ENCODE data around the gene CPPED1.
A peak's percentile ranks its signal among the peaks of the same experiment; 100 is the strongest.

CPPED1 gene

GRCh38 chr16:12811441-12812383, 8.0 kb upstream of the CPPED1 start:
- H3K9me3 ChIP-seq (ENCODE audit: insufficient read depth, low read depth, low read length) = no peaks in the 10 kb centered on the region
- WGBS (ENCODE audit: extremely low coverage, insufficient coverage, insufficient read length) = no CpG with 5 or more reads among the region's 5 CpGs
- no peak for DNase-seq

DNA sequence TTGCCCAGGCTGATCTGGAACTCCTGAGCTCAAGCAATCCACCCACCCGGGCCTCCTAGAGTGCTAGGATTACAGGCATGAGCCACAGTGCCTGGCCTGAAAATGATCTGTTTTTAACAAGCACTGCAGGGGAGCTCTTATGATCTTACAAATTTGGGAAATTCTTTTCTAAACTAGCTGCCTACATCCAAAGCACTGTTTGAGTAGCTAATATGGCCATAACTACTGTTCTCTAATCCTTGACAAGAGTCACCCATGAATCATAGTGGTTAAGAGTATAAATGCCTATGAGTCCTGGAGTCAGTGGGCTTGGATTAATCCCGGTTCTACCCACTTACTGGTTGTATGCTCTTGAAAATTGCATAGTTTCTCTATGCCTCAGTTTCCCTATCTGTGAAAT, 1.4 kb upstream of the CPPED1 start:
- H2AK5ac ChIP-seq (ENCODE audit: low read length) = no peak overlapping the region
- H4K12ac ChIP-seq (ENCODE audit: low read depth, low read length) = no peak overlapping the region
- no peak overlapping the region for H3K4ac ChIP-seq (ENCODE audit: low read depth, low read length)
- peaks cover 2% of the 10 kb centered on the region for H3K79me2 ChIP-seq (ENCODE audit: control insufficient read depth, insufficient read depth, low read length, poor library complexity)
- DNase-seq = no peak
- H3K36me3 ChIP-seq (ENCODE audit: control insufficient read depth in 1 of 2, insufficient read depth in 2 of 2, low read length in 2 of 2) = no peaks in the 10 kb centered on the region
- no peak overlapping the region for H2BK12ac ChIP-seq (ENCODE audit: low read length)
- no peak overlapping the region for H3K23ac ChIP-seq (ENCODE audit: low read length)
- H4K8ac ChIP-seq (ENCODE audit: low read depth, low read length) = no peak overlapping the region
- H2AFZ ChIP-seq (ENCODE audit: insufficient read depth, low read length, poor library complexity) = no peak overlapping the region
- no peak overlapping the region for H2BK5ac ChIP-seq (ENCODE audit: low read depth, low read length, poor library complexity)
- H4K91ac ChIP-seq (ENCODE audit: low read depth, low read length) = no peak overlapping the region
- peaks cover 9 to 10% of the 10 kb centered on the region in 2 experiments for H3K4me1 ChIP-seq (ENCODE audit: control insufficient read depth in 1 of 2, insufficient read depth in 2 of 2, low read length in 2 of 2)
- no peak overlapping the region for H3K14ac ChIP-seq (ENCODE audit: low read length)
- no peak overlapping the region for H2BK120ac ChIP-seq (ENCODE audit: insufficient read depth, low read length, poor library complexity)
- peaks cover 5% of the 10 kb centered on the region for H3K79me1 ChIP-seq (ENCODE audit: low read length)
- whole genome bisulfite sequencing (ENCODE audit: extremely low coverage, insufficient coverage, insufficient read length) = no CpG with 5 or more reads among the region's 2 CpGs
- H3K18ac ChIP-seq (ENCODE audit: low read length) = no peak overlapping the region
- H3K27ac ChIP-seq (ENCODE audit: low read depth, low read length) = no peak overlapping the region
- no peaks in the 10 kb centered on the region for H3K27me3 ChIP-seq (ENCODE audit: insufficient read depth, low read length)
- H3K4me3 ChIP-seq (ENCODE audit: low read depth, low read length) = no peak overlapping the region
- no peak overlapping the region for H3K4me2 ChIP-seq (ENCODE audit: low read length)
- no peak overlapping the region for H3K9ac ChIP-seq (ENCODE audit: low read length)
- no peaks in the 10 kb centered on the region for H3K9me3 ChIP-seq (ENCODE audit: insufficient read depth, low read depth, low read length)

More at GRCh38 chr16:12811441-12812383, 8.0 kb upstream of the CPPED1 start:
- H3K4ac ChIP-seq (ENCODE audit: low read depth, low read length) = no peak overlapping the region
- no peak overlapping the region for H4K8ac ChIP-seq (ENCODE audit: low read depth, low read length)
- H3K9ac ChIP-seq (ENCODE audit: low read length) = no peak overlapping the region
- H3K4me2 ChIP-seq (ENCODE audit: low read length) = no peak overlapping the region
- H2AFZ ChIP-seq (ENCODE audit: insufficient read depth, low read length, poor library complexity) = no peak overlapping the region
- H3K18ac ChIP-seq (ENCODE audit: low read length) = no peak overlapping the region
- no peaks in the 10 kb centered on the region for H3K4me1 ChIP-seq (ENCODE audit: control insufficient read depth in 1 of 2, insufficient read depth in 2 of 2, low read length in 2 of 2)
- no peak overlapping the region for H3K23ac ChIP-seq (ENCODE audit: low read length)
- no peaks in the 10 kb centered on the region for H3K27me3 ChIP-seq (ENCODE audit: insufficient read depth, low read length)
- no peak overlapping the region for H3K14ac ChIP-seq (ENCODE audit: low read length)
- no peak overlapping the region for H4K12ac ChIP-seq (ENCODE audit: low read depth, low read length)
- no peak overlapping the region for H2BK120ac ChIP-seq (ENCODE audit: insufficient read depth, low read length, poor library complexity)
- H2BK12ac ChIP-seq (ENCODE audit: low read length) = no peak overlapping the region
- no peak overlapping the region for H2BK5ac ChIP-seq (ENCODE audit: low read depth, low read length, poor library complexity)
- H3K27ac ChIP-seq (ENCODE audit: low read depth, low read length) = no peak overlapping the region
- no peaks in the 10 kb centered on the region for H3K79me1 ChIP-seq (ENCODE audit: low read length)
- no peak overlapping the region for H4K91ac ChIP-seq (ENCODE audit: low read depth, low read length)
- no peak overlapping the region for H3K4me3 ChIP-seq (ENCODE audit: low read depth, low read length)
- H3K79me2 ChIP-seq (ENCODE audit: control insufficient read depth, insufficient read depth, low read length, poor library complexity) = no peaks in the 10 kb centered on the region
- H2AK5ac ChIP-seq (ENCODE audit: low read length) = no peak overlapping the region
- H3K36me3 ChIP-seq (ENCODE audit: control insufficient read depth in 1 of 2, insufficient read depth in 2 of 2, low read length in 2 of 2) = no peaks in the 10 kb centered on the region

- peaks cover 10 to 11% of the 10 kb centered on the region in 2 experiments for H3K4me1 ChIP-seq (ENCODE audit: control insufficient read depth in 1 of 2, insufficient read depth in 2 of 2, low read length in 2 of 2)
- no peaks in the 10 kb centered on the region for H3K9me3 ChIP-seq (ENCODE audit: insufficient read depth, low read depth, low read length)
- no peaks in the 10 kb centered on the region for H3K27me3 ChIP-seq (ENCODE audit: insufficient read depth, low read length)
- no CpG with 5 or more reads among the region's 9 CpGs for WGBS (ENCODE audit: extremely low coverage, insufficient coverage, insufficient read length)
- H2BK120ac ChIP-seq (ENCODE audit: insufficient read depth, low read length, poor library complexity) = no peak overlapping the region
- no peak overlapping the region for H3K14ac ChIP-seq (ENCODE audit: low read length)
- DNase-seq = no peak
- H2BK5ac ChIP-seq (ENCODE audit: low read depth, low read length, poor library complexity) = no peak overlapping the region
- H4K12ac ChIP-seq (ENCODE audit: low read depth, low read length) = no peak overlapping the region
- peaks cover 5% of the 10 kb centered on the region for H3K79me1 ChIP-seq (ENCODE audit: low read length)
- no peak overlapping the region for H2AFZ ChIP-seq (ENCODE audit: insufficient read depth, low read length, poor library complexity)
- no peak overlapping the region for H3K4me3 ChIP-seq (ENCODE audit: low read depth, low read length)
- no peak overlapping the region for H3K4me2 ChIP-seq (ENCODE audit: low read length)
- H3K27ac ChIP-seq (ENCODE audit: low read depth, low read length) = no peak overlapping the region
- H3K23ac ChIP-seq (ENCODE audit: low read length) = no peak overlapping the region
- no peak overlapping the region for H3K18ac ChIP-seq (ENCODE audit: low read length)
- peak overlapping the region; percentile 58 for H4K8ac ChIP-seq (ENCODE audit: low read depth, low read length)
- no peak overlapping the region for H2AK5ac ChIP-seq (ENCODE audit: low read length)
- H4K91ac ChIP-seq (ENCODE audit: low read depth, low read length) = no peak overlapping the region
- no peak overlapping the region for H3K9ac ChIP-seq (ENCODE audit: low read length)
- H2BK12ac ChIP-seq (ENCODE audit: low read length) = no peak overlapping the region
- H3K79me2 ChIP-seq (ENCODE audit: control insufficient read depth, insufficient read depth, low read length, poor library complexity) = peaks cover 2% of the 10 kb centered on the region
- no peak overlapping the region for H3K4ac ChIP-seq (ENCODE audit: low read depth, low read length)
- H3K36me3 ChIP-seq (ENCODE audit: control insufficient read depth in 1 of 2, insufficient read depth in 2 of 2, low read length in 2 of 2) = no peaks in the 10 kb centered on the region
These were observed 708 bp upstream of the CPPED1 start for GRCh38 chr16:12804395-12804794.

DNA sequence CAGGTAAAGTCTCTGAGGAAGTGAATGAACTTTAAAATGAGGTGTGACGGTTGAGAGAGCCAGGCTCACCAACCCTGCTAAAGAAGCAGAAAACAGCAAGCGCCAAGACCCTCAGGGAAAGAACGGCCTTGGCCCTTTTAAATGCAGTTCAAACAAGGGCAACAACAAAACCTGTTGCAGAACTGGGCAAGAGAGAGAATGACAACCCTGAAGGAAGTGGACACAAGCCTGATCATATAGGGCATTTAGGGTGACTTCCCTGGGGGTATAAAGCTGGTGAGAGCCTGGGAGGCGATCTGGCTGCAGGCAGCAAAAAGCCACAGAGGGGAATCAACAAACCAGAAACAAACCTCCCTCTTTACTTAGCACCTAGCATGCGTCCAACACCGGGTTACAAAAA, 1.0 kb downstream of the CPPED1 start:
- Histone ChIP-seq H3K4ac (ENCODE audit: low read depth, low read length) (no peak overlapping the region), H3K14ac (ENCODE audit: low read length) (no peak overlapping the region), H2BK5ac (ENCODE audit: low read depth, low read length, poor library complexity) (no peak overlapping the region), H2BK12ac (ENCODE audit: low read length) (peak overlapping the region; percentile 27), H2BK120ac (ENCODE audit: insufficient read depth, low read length, poor library complexity) (no peak overlapping the region), H2AFZ (ENCODE audit: insufficient read depth, low read length, poor library complexity) (no peak overlapping the region), H3K27ac (ENCODE audit: low read depth, low read length) (no peak overlapping the region), H3K79me2 (ENCODE audit: control insufficient read depth, insufficient read depth, low read length, poor library complexity) (peaks cover 2% of the 10 kb centered on the region), H4K91ac (ENCODE audit: low read depth, low read length) (peak overlapping the region; percentile 55), H3K4me1 (ENCODE audit: control insufficient read depth in 1 of 2, insufficient read depth in 2 of 2, low read length in 2 of 2) (peaks cover 10 to 12% of the 10 kb centered on the region in 2 experiments), H3K27me3 (ENCODE audit: insufficient read depth, low read length) (no peaks in the 10 kb centered on the region), H4K12ac (ENCODE audit: low read depth, low read length) (peak overlapping the region; percentile 39), H3K18ac (ENCODE audit: low read length) (no peak overlapping the region), H3K36me3 (ENCODE audit: control insufficient read depth in 1 of 2, insufficient read depth in 2 of 2, low read length in 2 of 2) (no peaks in the 10 kb centered on the region), H3K9me3 (ENCODE audit: insufficient read depth, low read depth, low read length) (peaks cover 2% of the 10 kb centered on the region), H2AK5ac (ENCODE audit: low read length) (no peak overlapping the region), H3K4me2 (ENCODE audit: low read length) (peak overlapping the region; percentile 89), H3K79me1 (ENCODE audit: low read length) (peaks cover 5% of the 10 kb centered on the region), H3K9ac (ENCODE audit: low read length) (peak overlapping the region; percentile 41), H3K23ac (ENCODE audit: low read length) (no peak overlapping the region), H3K4me3 (ENCODE audit: low read depth, low read length) (no peak overlapping the region), H4K8ac (ENCODE audit: low read depth, low read length) (peak overlapping the region; percentile 97)
- no CpG with 5 or more reads among the region's 6 CpGs for WGBS (ENCODE audit: extremely low coverage, insufficient coverage, insufficient read length)
- peak in 1 of 2 donors; percentile 19 for DNase-seq

All from trophoblast cell (in vitro differentiated cells and primary cell).